HTR-8/SVneo (cell line): ENCODE results near the gene MIS18BP1.
"Not testable (repeated sequence)": the region's sequence is repeated elsewhere in the genome, so short reads cannot be mapped to it uniquely, and the experiment has no call there.

ENCODE experiments used
- DNase-seq: peaks from one replicate; pipeline ENCODE4 v3.0.0; 2011; ENCODE audit warnings: low spot score, mixed read lengths; ENCODE audit not compliant: insufficient read length
- FAIRE-seq: peaks from 2 replicates; lab custom pipeline; 2011; peaks lifted over from hg19 to GRCh38; lab: Jason Lieb, UNC

The MIS18BP1 gene

GRCh38 chr14:45253070-45253753 is at the start of gene MIS18BP1:
TSS of gene MIS18BP1 (minus strand) at chr14:45253202. CDS start at chr14:45247286, 5,916 bp downstream.
- DNase-seq (peak; percentile 81), FAIRE-seq (peak; percentile 92)

GRCh38 chr14:45298423-45299117 is 45.6 kb upstream of the MIS18BP1 start:
- no peak for DNase-seq
- FAIRE-seq, result no peak

DNA sequence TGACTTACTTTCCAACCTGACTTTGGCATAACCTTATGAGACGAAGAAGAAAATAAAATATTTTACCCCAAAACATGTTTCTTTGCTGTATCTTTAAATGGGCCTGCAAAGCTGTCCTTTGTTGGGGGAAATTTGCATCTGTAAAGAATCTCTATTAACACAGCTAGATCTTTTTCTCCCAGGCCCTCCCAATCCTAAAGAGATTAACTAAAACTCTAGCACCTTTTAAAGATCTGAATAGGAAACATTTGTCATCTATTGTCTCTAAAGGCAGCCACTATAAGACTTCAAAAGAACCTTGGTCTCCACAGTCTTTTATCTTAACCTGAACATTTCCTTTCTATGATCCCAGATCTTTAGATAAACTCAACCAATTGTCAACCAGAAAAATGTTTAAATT is 41.8 kb upstream of the MIS18BP1 start:
- not testable (repeated sequence) for FAIRE-seq, DNase-seq

DNA sequence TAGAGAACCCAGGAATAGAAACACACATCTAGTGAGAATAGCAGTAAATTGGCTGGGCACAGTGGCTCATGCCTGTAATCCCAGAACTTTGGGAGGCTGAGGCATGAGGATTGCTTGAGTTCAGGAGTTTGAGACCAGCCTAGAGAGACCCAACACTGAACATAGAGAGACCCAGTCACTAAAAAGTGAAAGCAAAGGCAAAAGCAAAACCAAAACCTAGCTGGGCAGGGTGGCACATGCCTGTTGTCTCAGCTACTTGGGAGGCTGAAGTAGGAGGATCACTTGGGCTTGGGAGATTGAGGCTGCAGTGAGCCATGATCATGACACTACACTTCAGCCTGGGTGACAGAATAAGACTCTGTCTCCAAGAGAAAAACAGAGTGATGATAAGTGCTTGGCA is 37.5 kb upstream of the MIS18BP1 start:
- FAIRE-seq (no peak), DNase-seq (no peak)

DNA sequence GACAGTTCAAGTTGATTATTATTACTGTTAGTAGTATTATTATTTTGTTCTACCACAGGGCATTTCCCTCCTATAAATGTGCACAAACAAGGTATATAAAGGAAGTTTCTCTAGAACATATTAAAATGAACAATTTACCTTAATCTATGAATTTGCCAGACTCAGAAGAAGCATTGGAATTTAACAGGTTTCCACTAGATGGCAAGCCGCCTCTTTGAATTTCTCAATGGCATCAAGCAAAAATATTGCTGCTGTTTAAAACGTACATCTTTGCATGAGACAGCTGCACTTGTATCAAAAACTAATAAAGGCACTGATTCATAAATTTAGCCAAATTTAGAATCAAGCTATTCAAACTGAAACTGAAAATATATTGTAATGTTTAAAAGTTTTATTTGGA is 34.6 kb upstream of the MIS18BP1 start:
- peak; percentile 8 for DNase-seq
- FAIRE-seq, result no peak

DNA sequence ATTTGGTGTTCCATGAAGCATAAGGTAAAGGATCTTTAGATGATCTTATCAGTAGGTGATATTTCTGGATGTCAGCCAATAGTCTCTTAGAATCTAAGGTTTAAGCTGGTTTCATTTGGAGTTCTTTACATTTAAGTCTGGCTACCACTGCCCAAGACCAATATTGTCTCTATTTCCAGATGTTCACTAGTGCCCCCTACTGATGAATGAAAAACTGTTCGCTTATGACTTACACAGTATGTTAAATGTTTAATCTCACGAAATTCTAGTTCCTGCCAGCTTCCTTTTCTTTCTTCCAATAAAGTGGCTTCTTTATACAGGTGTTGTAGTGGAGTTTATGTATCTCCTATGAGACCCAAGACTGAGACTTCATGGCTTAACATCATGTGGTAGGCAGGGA is 31.8 kb upstream of the MIS18BP1 start:
- DNase-seq, result no peak
- no peak for FAIRE-seq

DNA sequence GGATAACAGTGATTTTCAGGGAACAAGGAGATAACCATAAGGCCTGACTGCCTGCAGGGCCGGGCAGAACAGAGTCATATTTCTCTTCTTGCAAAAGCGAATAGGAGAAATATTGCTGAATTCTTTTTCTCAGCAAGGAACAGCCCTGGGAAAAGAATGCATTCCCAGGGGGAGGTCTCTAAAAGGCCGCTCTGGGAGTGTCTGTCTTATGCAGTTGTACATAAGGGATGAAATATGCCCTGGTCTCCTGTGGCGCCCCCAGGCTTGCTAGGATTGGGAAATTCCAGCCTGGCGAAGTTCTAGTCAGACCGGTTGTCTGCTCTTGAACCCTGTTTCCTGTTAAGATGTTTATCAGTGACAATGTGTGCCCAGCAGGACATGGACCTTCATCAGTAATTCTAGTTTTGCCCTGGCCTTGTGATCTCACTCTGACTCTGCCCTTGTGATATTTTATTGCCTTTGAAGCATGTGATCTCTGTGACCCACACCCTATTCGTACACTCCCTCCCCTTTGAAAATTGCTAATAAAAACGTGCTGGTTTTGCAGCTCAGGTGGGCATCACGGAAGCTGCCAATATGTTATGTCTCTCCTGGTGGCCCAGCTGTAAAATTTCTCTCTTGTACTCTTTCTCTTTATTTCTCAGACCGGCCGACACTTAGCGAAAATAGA is 28.9 kb upstream of the MIS18BP1 start:
- FAIRE-seq, result not testable (repeated sequence)

GRCh38 chr14:45271858-45272537 is 19.0 kb upstream of the MIS18BP1 start:
- FAIRE-seq, result no peak
- no peak for DNase-seq

More for the DNA sequence above, 28.9 kb upstream of the MIS18BP1 start:
- not testable (repeated sequence) for DNase-seq

- no peak for FAIRE-seq
- no peak for DNase-seq
Measured at GRCh38 chr14:45270031-45270430, 17.0 kb upstream of the MIS18BP1 start.

DNA sequence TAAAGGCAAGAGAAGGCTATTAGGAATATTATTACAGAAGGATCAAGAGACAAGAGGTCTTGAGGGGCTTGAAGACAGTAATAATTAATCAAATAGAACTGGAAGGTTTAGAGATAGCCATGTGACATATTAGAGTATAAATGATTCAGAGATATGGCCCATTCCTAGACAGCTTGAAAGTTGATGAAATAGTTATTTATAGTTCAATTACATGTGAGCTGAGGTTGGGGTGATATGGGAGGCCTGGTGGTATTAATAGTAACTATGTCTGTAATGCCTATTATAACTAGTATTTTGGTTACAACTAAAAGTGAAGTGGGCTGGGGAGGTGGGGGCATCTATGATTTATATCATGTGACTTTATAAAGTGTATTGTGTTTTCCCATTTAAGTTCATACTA is 14.1 kb upstream of the MIS18BP1 start:
- FAIRE-seq (no peak), DNase-seq (no peak)

DNA sequence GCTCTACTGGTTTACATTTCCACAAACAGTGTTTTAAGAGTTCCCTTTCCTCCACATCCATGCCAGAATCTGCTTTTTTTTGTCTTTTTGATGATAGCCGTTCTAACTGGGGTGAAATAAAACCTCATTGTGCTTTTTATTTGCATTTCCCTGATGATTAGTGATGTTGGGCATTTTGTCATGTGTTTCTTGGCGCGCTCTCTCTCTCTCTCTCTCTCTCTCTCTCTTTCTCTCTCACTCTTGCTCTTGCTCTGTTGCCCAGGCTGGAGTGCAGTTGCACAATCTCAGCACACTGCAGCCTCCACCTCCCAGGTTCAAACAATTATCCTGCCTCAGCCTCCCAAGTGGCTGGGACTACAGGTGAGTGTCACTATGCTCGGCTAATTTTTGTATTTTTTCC is 9.6 kb upstream of the MIS18BP1 start:
- FAIRE-seq (no peak), DNase-seq (no peak)

- FAIRE-seq (no peak), DNase-seq (no peak)
Measured at GRCh38 chr14:45261209-45261608, 8.2 kb upstream of the MIS18BP1 start.

- no peak for FAIRE-seq
- DNase-seq, result no peak
Measured at GRCh38 chr14:45258805-45259204, 5.8 kb upstream of the MIS18BP1 start.

DNA sequence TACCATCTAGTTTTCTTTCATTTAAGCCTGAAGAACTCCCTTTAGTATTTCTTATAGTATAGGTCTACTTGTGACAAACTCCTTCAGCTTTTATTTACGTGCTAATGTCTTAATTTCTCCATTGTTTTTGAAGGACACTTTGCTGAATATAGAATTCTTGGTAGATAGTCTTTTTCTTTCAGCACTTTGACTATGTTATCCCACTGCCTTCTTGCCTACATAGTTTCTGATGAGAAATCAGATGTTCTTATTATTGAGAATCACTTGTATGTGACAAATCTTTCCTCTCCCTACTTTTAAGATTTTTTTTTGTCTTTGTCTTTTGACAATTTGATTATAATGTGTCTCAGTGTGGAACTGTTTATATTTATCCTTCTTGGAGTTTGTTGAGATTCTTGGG is 5.1 kb upstream of the MIS18BP1 start:
- FAIRE-seq (no peak), DNase-seq (no peak)

- no peak for FAIRE-seq
- DNase-seq, result no peak
Measured at GRCh38 chr14:45254771-45255170, 1.8 kb upstream of the MIS18BP1 start.

GRCh38 chr14:45253754-45254310 is 830 bp upstream of the MIS18BP1 start:
- no peak for DNase-seq
- FAIRE-seq, result no peak

GRCh38 chr14:45252366-45253069 is 484 bp downstream of the MIS18BP1 start:
- FAIRE-seq (no peak), DNase-seq (no peak)

GRCh38 chr14:45251912-45252311 is 1.1 kb downstream of the MIS18BP1 start:
- DNase-seq, result no peak
- no peak for FAIRE-seq

DNA sequence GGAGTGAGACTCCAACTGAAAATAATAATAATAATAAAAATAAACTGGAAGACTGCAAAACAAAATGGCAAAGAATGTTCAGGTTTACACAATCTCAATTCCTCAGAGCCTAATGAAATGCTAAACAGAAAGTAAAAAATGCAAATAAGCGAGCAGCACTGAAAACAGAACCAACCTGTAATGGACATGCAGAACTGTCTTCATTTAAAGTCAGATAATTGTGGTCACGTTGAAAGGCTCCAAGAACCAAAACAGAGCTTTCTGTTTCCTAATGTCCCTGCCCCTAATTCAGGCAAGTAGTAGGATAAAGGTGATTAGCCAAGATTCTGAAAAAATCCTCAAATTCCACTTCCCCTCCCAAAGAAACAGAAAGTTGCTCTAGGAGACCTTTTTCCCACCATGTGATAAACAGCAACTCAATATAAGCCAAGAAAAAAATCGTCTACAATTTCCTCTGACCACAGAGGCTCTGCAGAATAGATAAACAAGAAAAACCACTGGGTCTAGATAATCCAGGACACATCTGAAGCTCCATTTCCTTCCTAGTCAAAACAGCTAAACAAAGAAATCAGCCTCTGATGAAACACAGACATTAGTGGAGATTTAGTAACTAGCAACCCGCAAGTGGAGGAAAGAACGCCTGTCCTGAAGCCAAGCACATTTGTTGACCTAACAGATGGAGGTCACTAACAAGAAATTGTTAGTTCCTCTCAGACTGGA is 3.0 kb downstream of the MIS18BP1 start:
- DNase-seq, result peak; percentile 17
- no peak for FAIRE-seq
